Measurements from ENCODE around the gene HOXC9. TPM values are rescaled to one million over a fixed set of nuclear protein-coding genes. Genes with fewer than 3 reads are reported as not detected.

HOXC9 gene
- polyA plus RNA-seq, 1 of the 3 experiments (the other 2 are of a cell fraction): 1.9 TPM

GRCh38 chr12:54026640-54027441 lies 26.9 kb downstream of the HOXC9 start (continued):
- TF ChIP-seq REST (IDR thresholded peaks at IDR 0.05; ENCODE audit: low read depth, low read length) (no peak), SMC3 (IDR thresholded peaks at IDR 0.05; ENCODE audit: low read depth, low read length) (no peak)

GRCh38 chr12:54027442-54027786 lies 27.5 kb downstream of the HOXC9 start:
- no peak for DNase-seq
- Histone ChIP-seq H3K9me2 (no peaks in the 10 kb centered on the region), H3F3A (replicated peaks; ENCODE audit: insufficient read depth) (peaks cover 3% of the 10 kb centered on the region), H2AFZ (ENCODE audit: low read depth) (peak overlapping the region; percentile 96; the same call in 1 of the 2 replicates), H4K20me1 (ENCODE audit: insufficient read depth) (no peaks in the 10 kb centered on the region), H3K79me2 (ENCODE audit: insufficient read depth) (no peaks in the 10 kb centered on the region), H3K4me1 (ENCODE audit: control insufficient read depth in 1 of 2, insufficient read depth in 2 of 2, low read depth in 1 of 2, low read length in 1 of 2) (peaks cover 0 to 28% of the 10 kb centered on the region in 2 experiments; a peak in 1 of 4 replicates), H3K27ac (ENCODE audit: low read depth in 2 of 2, low read length in 1 of 2) (no peak overlapping the region), H3K4me2 (peak overlapping the region; percentile 22; the same call in 1 of the 2 replicates), H3K9ac (no peak overlapping the region), H3K27me3 (ENCODE audit: insufficient read depth) (no peaks in the 10 kb centered on the region), H3K36me3 (replicated peaks in 1 of 2; ENCODE audit: control insufficient read depth in 1 of 2, insufficient read depth in 2 of 2, low read length in 1 of 2) (no peaks in the 10 kb centered on the region), H3K4me3 (ENCODE audit: low read depth in 2 of 2, low read length in 1 of 2) (no peak overlapping the region), H3K9me3 (no peaks in the 10 kb centered on the region)
- CTCF ChIA-PET: interaction anchor here (0.7 to 23.2 kb wide), 6 partner anchors 14 to 187 kb away, joined by 3 to 548 read pairs (median 82); partner anchors contain the start of genes HOXC10, HOXC8 and SMUG1
- POLR2A ChIA-PET: interaction anchor here (0.7 to 1.2 kb wide), 3 partner anchors 10 to 108 kb away, joined by 3 read pairs; partner anchors contain the start of gene HOXC8
- TF ChIP-seq RXRA (IDR thresholded peaks at IDR 0.05; ENCODE audit: borderline replicate concordance, low read depth) (no peak), CTCF (IDR thresholded peaks at IDR 0.05) (no peak), FOXM1 (IDR thresholded peaks at IDR 0.05; ENCODE audit: low read depth) (no peak), GABPA (IDR thresholded peaks at IDR 0.05; ENCODE audit: low read depth) (no peak), RCOR1 (IDR thresholded peaks at IDR 0.05; ENCODE audit: low read length) (no peak), MXI1 (IDR thresholded peaks at IDR 0.05; ENCODE audit: low read depth, low read length) (no peak), IRF3 (IDR thresholded peaks at IDR 0.05; ENCODE audit: low read depth, low read length) (no peak), FOXJ3 (CRISPR knock-in tag; IDR thresholded peaks at IDR 0.05) (no peak), MAX (IDR thresholded peaks at IDR 0.05; ENCODE audit: low read depth) (no peak), TEAD4 (IDR thresholded peaks at IDR 0.05; ENCODE audit: borderline replicate concordance, insufficient read depth) (no peak), USF1 (IDR thresholded peaks at IDR 0.05; ENCODE audit: borderline replicate concordance, low read depth) (no peak), NFIC (IDR thresholded peaks at IDR 0.05; ENCODE audit: borderline replicate concordance) (no peak), CHD2 (IDR thresholded peaks at IDR 0.05; ENCODE audit: low read length, partially characterized antibody) (no peak), TCF12 (IDR thresholded peaks at IDR 0.05) (no peak), EZH2phosphoT487 (IDR thresholded peaks at IDR 0.05; ENCODE audit: borderline replicate concordance, low read depth) (no peak), GATA2 (CRISPR knock-in tag; IDR thresholded peaks at IDR 0.05) (no peak), RFX5 (IDR thresholded peaks at IDR 0.05; ENCODE audit: low read length) (no peak), FOSL2 (IDR thresholded peaks at IDR 0.05; ENCODE audit: borderline replicate concordance, low read depth) (no peak)
- 97% methylated on average over 3 of the region's 3 CpGs for WGBS (ENCODE audit: low lambda C conversion rate)

All from SK-N-SH (cell line).